Superior temporal gyrus (tissue), 1 donor: ENCODE data around the gene WDR19.
A peak's percentile ranks its signal among the peaks of the same experiment; 100 is the strongest.

Source experiments
- DNase-seq: peaks from one replicate; pipeline ENCODE4 v3.0.0-alpha.2; 2016; ENCODE audit errors: extremely low spot score

The WDR19 gene

GRCh38 chr4:39303871-39304270 is 121.5 kb downstream of the WDR19 start:
- no peak for DNase-seq

DNA sequence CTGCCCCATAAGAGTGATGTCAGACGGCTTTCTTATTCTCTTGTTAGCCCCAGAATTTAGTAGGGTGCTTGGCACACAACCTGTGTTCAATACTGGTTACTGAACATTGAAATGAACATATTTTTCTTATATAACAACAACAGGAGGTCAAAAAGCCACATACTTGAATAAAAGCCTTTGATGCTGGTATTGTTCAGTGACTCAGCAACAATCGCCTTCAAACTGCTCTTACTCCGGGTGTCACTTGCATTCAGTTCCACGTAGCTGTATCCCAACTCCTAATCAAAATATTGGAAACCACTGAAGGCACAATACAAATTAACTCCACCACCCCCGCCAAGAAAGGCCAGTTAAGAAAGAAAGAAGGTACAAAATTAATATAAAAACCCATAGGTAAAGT is 122.3 kb downstream of the WDR19 start:
- DNase-seq, result peak; percentile 38

DNA sequence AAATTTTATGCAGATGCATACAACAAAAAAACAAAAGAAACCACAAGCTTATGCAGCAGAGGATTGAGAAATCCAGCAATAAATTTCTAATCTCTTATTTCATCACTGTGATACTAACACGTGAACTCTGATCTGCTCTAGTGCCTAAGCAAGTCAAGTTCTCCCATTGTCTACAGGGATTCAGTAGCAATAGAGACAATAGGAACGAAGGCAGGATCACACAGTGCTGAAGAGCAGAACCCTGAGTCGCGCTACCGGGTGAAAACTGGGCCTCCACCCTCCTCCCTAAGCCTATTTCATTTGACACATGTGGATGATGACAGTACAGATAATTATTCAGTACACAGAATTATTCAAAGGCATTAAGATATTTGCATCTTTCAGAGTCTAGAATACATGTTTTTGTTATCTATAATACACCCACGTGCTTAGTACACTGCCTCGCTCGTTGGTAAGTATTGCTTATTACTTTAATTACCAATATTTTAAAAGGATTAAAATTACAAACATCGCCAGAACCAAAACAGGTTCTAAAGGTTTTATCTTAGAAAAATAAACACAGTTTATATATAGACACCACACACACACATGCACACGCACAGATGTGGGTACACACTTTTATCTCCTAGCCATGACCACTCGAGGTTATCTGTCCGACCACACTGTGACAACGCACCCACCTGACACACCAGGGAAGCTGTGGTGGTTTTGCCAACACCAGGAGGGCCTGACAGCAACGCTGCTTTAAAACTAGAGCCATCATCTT is 123.8 kb downstream of the WDR19 start:
- no peak for DNase-seq

GRCh38 chr4:39308611-39309010 is 126.3 kb downstream of the WDR19 start:
- peak; percentile 62 for DNase-seq

GRCh38 chr4:39312816-39313215 is 130.5 kb downstream of the WDR19 start:
- no peak for DNase-seq

DNA sequence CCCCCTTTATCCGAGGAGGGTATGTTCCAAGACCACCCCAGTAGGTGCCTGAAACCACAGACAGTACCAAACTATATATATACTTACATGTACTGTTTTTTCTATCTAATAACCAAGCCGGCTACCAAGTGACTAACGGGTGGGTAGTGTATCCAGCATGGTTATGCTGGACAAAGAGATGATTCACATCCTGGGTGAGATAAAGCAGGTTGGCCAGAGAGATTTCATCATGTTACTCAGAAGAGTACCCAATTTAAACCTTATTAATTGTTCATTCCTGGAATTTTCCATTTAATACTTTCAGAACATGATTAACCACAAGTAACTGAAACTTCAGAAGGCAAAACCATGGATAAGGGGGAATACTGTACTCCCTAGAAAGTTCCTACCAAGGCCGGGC is 137.3 kb downstream of the WDR19 start:
- DNase-seq, result no peak

- DNase-seq, result no peak
These were observed 138.2 kb downstream of the WDR19 start for GRCh38 chr4:39320381-39321115.

GRCh38 chr4:39323821-39324220 is 141.5 kb downstream of the WDR19 start:
- DNase-seq, result peak; percentile 65

- DNase-seq, result peak; percentile 86
These were observed 142.1 kb downstream of the WDR19 start for GRCh38 chr4:39324446-39324845.

DNA sequence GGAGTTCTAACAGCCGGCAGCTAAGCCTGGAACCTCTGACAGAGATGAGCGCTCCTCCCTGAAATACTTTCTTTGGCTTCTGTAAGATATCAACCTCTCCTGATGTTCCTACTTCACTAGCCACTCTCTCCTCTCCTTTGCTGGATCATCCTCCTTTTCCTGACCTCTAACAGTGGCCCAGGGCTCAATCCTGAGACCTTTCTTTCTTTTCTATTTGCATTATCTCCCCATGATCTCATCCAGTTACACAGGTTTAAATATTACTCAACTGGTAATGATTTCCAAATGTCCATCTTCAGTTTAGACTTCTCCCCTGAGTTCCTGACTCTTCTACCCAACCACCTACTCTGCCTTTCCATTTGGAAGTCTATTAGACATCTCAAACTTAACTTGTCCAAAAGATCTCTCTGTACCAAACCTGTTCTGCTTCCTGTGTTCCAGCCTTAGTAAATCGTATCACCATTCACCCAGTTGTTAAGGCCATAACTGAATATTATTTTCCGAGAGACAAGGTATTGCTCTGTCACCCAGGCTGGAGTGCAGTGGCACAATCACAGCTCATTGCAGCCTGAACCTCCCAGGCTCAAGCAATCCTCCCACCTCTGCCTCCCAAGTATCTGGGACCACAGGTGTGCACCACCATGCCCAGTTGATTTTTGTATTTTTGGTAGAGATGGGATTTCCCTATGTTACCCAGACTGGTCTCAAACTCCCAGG is 142.7 kb downstream of the WDR19 start:
- DNase-seq, result no peak

- no peak for DNase-seq
These were observed 144.2 kb downstream of the WDR19 start for GRCh38 chr4:39326468-39326977.

GRCh38 chr4:39330353-39330752 is 148.0 kb downstream of the WDR19 start:
- no peak for DNase-seq

DNA sequence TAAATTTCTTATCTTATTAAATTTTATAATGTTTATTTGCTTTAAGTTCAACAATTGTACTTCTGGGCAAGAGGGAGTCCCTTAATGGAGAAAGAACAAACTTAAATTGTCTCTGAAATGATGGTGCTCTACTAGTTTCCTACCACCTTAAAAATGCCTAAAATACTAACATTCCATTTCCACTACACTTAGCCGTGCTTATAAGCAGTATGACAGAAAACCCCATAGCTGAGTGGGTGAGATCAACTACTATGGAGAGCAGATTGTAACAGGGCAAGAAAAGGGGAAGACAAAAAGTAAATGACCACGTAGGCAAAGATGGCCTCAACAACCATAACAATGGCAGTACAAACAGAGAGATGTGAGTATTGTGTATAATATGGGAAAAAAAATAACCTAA is 148.9 kb downstream of the WDR19 start:
- no peak for DNase-seq
